Skeletal muscle tissue (tissue), 4 donors: ENCODE measurements around the gene FKBP2. TPM values are rescaled to one million over a fixed set of nuclear protein-coding genes. Genes with fewer than 3 reads are reported as not detected.

Experiments used
- H3K27ac ChIP-seq: one replicate; pipeline ENCODE4 v1.7.0; 2013; ENCODE audit warnings: mild to moderate bottlenecking, low read depth, low read length, inconsistent platforms
- H3K27me3 ChIP-seq, 3 donors: one replicate each; pipeline ENCODE4 v1.7.0; 2013; ENCODE audit warnings: low read length in 3 of 3; ENCODE audit not compliant: control insufficient read depth in 3 of 3, insufficient read depth in 3 of 3
- H3K36me3 ChIP-seq, 3 donors: one replicate each; pipeline ENCODE4 v1.7.0; 2013; ENCODE audit warnings: low read length in 3 of 3; ENCODE audit not compliant: control insufficient read depth in 3 of 3, insufficient read depth in 3 of 3
- H3K4me1 ChIP-seq, 3 donors: one replicate each; pipeline ENCODE4 v1.7.0; 2013; ENCODE audit warnings: low read length in 3 of 3, mild to moderate bottlenecking in 3 of 3; ENCODE audit not compliant: control insufficient read depth in 3 of 3, insufficient read depth in 3 of 3
- H3K4me3 ChIP-seq, 3 donors: one replicate each; pipeline ENCODE4 v1.7.0; 2013; ENCODE audit warnings: low read length in 3 of 3
- H3K9ac ChIP-seq, 3 donors: one replicate each; pipeline ENCODE4 v1.7.0; 2013; ENCODE audit warnings: low read length in 3 of 3, mild to moderate bottlenecking in 3 of 3, moderate library complexity in 2 of 3, low read depth in 1 of 3
- H3K9me3 ChIP-seq, 3 donors: one replicate each; pipeline ENCODE4 v1.7.0; 2013; ENCODE audit warnings: low read length in 3 of 3; ENCODE audit not compliant: control insufficient read depth in 3 of 3
- total RNA-seq: library from RNA; depleted of rRNA; stranded (reverse); fragments of >200 nt; gene quantifications from one replicate; pipeline ENCODE4 v1.2.3, GENCODE V29; 2014
- donor health status: Osteomylitis.

FKBP2 gene
- total RNA-seq = 26.1 TPM

DNA sequence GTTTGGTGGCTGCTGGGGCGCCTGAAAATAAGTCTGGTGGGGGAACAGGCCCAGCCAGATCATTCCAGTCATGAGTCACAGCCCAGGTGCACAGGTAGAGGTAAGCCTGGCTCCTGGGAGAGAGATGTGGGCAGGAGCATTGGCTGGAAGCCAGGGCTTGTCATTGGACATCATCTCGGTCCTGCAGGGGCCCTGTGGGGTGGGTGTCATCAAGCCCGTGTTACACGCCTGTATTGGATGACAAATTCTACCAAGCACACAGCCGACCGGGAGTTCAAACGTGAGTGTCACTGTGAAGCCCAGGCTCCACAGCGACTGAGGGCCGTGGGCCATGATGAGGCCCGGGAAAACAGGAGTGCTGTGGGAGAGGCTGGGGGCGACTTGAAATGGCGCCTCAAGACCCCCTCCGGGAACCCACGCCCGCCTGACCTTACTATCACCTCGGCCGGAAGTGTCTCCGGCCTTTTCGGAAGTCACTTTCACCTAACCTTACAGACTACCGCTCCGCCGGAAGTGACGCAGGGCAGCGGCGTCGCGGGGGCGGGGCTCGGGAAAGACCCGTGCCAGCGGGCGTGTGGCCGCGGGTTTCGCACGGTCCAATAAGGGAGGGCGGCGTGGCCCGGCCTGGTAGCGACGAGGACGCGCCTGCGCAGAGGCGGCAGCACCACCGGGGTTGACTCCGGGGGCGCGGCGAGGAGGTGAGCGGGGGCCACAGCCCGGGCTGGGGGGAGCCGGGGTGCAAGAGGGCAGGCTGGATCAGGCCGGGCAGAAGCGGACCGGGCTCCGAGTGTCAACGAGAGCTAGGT, at the start of gene FKBP2:
FKBP2 (plus strand) TSS at position 661 of the 806 bp plus-strand sequence. CDS start 1,293 bp downstream, outside the sequence.
- Histone ChIP-seq H3K4me1 (peaks cover 39 to 52% (median 48%) of the 10 kb centered on the region in 3 donors), H3K27ac (peak within 1 kb of the TSS; percentile 100), H3K9me3 (no peaks in the 10 kb centered on the region), H3K9ac (peak within 1 kb of the TSS; percentile 99 to 100 (median 100)), H3K36me3 (peaks cover 18 to 31% (median 31%) of the 10 kb centered on the region in 3 donors), H3K27me3 (no peaks in the 10 kb centered on the region), H3K4me3 (peak within 1 kb of the TSS; percentile 72 to 97 (median 96))

- no peak overlapping the region for H3K9ac ChIP-seq
- no peak overlapping the region for H3K4me3 ChIP-seq
- no peaks in the 10 kb centered on the region for H3K9me3 ChIP-seq
- peaks cover 0 to 3% (median 0%) of the 10 kb centered on the region in 3 donors for H3K4me1 ChIP-seq
- H3K36me3 ChIP-seq = peaks cover 44 to 54% (median 47%) of the 10 kb centered on the region in 3 donors
- no peaks in the 10 kb centered on the region for H3K27me3 ChIP-seq
- no peak overlapping the region for H3K27ac ChIP-seq
Measured at GRCh38 chr11:64192434-64192833, 48.5 kb upstream of the FKBP2 start.

DNA sequence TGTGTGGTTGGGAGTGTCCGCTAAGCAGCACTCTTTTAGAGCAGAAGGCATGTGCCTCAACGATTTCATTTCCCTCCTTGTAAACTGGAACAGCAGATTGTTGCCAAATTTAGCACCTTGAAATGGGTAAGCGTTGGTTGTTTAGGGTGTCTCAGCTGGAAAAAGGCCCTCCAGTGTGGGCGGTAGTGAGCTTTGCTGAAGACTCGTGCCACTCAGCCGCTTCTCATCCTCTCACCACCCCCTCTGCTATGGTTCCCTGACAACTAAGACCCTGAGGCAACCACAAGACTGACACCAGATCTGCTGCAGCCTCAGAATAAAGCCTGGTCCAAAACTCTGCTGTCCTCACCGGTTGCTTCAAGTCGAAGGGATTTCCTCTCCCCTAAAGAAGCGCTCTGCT, 44.3 kb upstream of the FKBP2 start:
- Histone ChIP-seq H3K4me3 (no peak overlapping the region), H3K27me3 (no peaks in the 10 kb centered on the region), H3K4me1 (no peaks in the 10 kb centered on the region), H3K27ac (no peak overlapping the region), H3K36me3 (peaks cover 71 to 83% (median 77%) of the 10 kb centered on the region in 3 donors), H3K9ac (no peak overlapping the region), H3K9me3 (no peaks in the 10 kb centered on the region)

- Histone ChIP-seq H3K4me3 (no peak overlapping the region), H3K27me3 (no peaks in the 10 kb centered on the region), H3K36me3 (peaks cover 76 to 85% (median 84%) of the 10 kb centered on the region in 3 donors), H3K27ac (no peak overlapping the region), H3K9ac (no peak overlapping the region), H3K4me1 (peaks cover 2 to 8% (median 6%) of the 10 kb centered on the region in 3 donors), H3K9me3 (no peaks in the 10 kb centered on the region)
Measured at GRCh38 chr11:64198511-64198910, 42.4 kb upstream of the FKBP2 start.

- Histone ChIP-seq H3K9ac (no peak overlapping the region), H3K4me1 (peaks cover 12 to 25% (median 25%) of the 10 kb centered on the region in 3 donors), H3K36me3 (peaks cover 59 to 69% (median 67%) of the 10 kb centered on the region in 3 donors), H3K9me3 (no peaks in the 10 kb centered on the region), H3K27ac (no peak overlapping the region), H3K27me3 (no peaks in the 10 kb centered on the region), H3K4me3 (no peak overlapping the region)
Measured at GRCh38 chr11:64201543-64201942, 39.4 kb upstream of the FKBP2 start.

DNA sequence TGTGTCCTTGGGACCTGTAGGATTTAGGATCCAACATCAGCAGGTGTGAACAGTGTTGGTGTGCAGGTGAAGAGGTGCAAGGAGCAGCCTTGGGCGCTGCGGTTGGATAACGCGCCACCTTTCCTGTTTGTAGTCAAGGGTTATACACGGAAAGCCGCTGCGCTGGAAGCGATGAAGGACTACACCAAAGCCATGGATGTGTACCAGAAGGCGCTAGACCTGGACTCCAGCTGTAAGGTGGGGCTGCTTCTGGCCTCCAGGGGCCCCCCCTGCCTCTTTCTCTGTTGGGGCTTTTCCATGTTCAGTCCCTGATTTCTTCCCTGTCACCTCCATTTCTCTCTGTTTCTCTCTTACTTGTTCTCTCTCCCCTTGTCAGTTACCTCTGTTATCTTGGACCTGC, 37.9 kb upstream of the FKBP2 start:
- no peak overlapping the region for H3K4me3 ChIP-seq
- H3K9ac ChIP-seq = peak overlapping the region in 1 of 3 donors; percentile 0
- no peaks in the 10 kb centered on the region for H3K9me3 ChIP-seq
- peaks cover 17 to 38% (median 31%) of the 10 kb centered on the region in 3 donors for H3K4me1 ChIP-seq
- no peaks in the 10 kb centered on the region for H3K27me3 ChIP-seq
- no peak overlapping the region for H3K27ac ChIP-seq
- H3K36me3 ChIP-seq = peaks cover 44 to 57% (median 57%) of the 10 kb centered on the region in 3 donors

- Histone ChIP-seq H3K4me3 (no peak overlapping the region), H3K27me3 (no peaks in the 10 kb centered on the region), H3K36me3 (peaks cover 41 to 52% (median 51%) of the 10 kb centered on the region in 3 donors), H3K4me1 (peaks cover 17 to 41% (median 32%) of the 10 kb centered on the region in 3 donors), H3K9ac (no peak overlapping the region), H3K9me3 (no peaks in the 10 kb centered on the region), H3K27ac (no peak overlapping the region)
Measured at GRCh38 chr11:64203421-64204079, 37.3 kb upstream of the FKBP2 start.

GRCh38 chr11:64204080-64204440, 36.8 kb upstream of the FKBP2 start:
- Histone ChIP-seq H3K9me3 (no peaks in the 10 kb centered on the region), H3K27ac (no peak overlapping the region), H3K4me1 (peaks cover 17 to 43% (median 37%) of the 10 kb centered on the region in 3 donors), H3K27me3 (no peaks in the 10 kb centered on the region), H3K36me3 (peaks cover 41 to 49% (median 49%) of the 10 kb centered on the region in 3 donors), H3K9ac (peak overlapping the region in 1 of 3 donors; percentile 8), H3K4me3 (no peak overlapping the region)

DNA sequence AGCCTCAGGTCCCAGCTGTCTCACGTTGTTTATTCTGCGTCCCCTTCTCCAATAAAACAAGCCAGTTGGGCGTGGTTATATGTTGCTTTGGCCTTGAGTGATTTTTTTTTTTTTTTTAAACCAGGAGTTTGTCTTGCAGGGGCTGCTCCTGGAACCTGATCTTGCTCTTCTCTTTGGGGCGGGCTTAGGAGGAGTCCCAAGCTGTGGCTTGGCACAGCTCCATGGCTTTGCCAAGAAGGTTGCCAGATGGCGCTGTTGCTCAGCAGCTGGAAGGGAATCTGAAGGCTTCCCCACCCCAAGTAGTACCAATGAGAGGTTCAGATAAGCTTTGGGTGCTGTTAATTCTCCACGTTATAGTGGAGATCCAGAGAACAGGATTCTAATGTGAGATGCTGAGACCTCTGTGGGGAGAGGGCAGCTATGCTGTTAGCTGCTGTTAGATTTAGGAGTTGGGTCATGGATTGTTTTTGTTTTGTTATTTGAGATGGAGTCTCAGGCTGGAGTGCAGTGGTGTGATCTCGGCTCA, 36.4 kb upstream of the FKBP2 start:
- Histone ChIP-seq H3K9ac (peak overlapping the region in 1 of 3 donors; percentile 8), H3K9me3 (no peaks in the 10 kb centered on the region), H3K27me3 (no peaks in the 10 kb centered on the region), H3K36me3 (peaks cover 41 to 49% (median 49%) of the 10 kb centered on the region in 3 donors), H3K4me1 (peaks cover 17 to 43% (median 37%) of the 10 kb centered on the region in 3 donors), H3K4me3 (no peak overlapping the region), H3K27ac (no peak overlapping the region)
